Smooth muscle cell (in vitro differentiated cells): ENCODE data around the gene ANKS1B. TPM values are rescaled to one million over a fixed set of nuclear protein-coding genes. Genes with fewer than 3 reads are reported as not detected.

Experiments used
- DNase-seq: peaks from one replicate; lab custom pipeline; 2025; ENCODE audit not compliant: unreplicated experiment; lab: John Stamatoyannopoulos, UW
- H2AFZ ChIP-seq: fragments of 200-600 bp; sonication (generic); 2 replicates; pipeline ENCODE4 v1.6.0; 2016; ENCODE audit warnings: antibody characterized with exemption, low read depth, mild to moderate bottlenecking
- H3F3A ChIP-seq: fragments of 200-600 bp; sonication (generic); 2 replicates; pipeline ENCODE4 v1.6.0; 2017; ENCODE audit warnings: antibody characterized with exemption, low read depth
- H3K27ac ChIP-seq: fragments of 200-600 bp; sonication (generic); 2 replicates; pipeline ENCODE4 v1.5.1; 2016; ENCODE audit warnings: low read depth, mild to moderate bottlenecking
- H3K27me3 ChIP-seq: fragments of 200-600 bp; sonication (generic); 2 replicates; pipeline ENCODE4 v1.6.1; 2016; ENCODE audit warnings: low read depth, mild to moderate bottlenecking
- H3K36me3 ChIP-seq: fragments of 200-600 bp; sonication (generic); 2 replicates; pipeline ENCODE4 v1.5.1; 2016; ENCODE audit warnings: low read depth
- H3K4me1 ChIP-seq: fragments of 200-600 bp; sonication (generic); 2 replicates; pipeline ENCODE4 v1.5.1; 2016; ENCODE audit warnings: low read depth
- H3K4me2 ChIP-seq: fragments of 200-600 bp; sonication (generic); 2 replicates; pipeline ENCODE4 v1.6.0; 2016; ENCODE audit warnings: mild to moderate bottlenecking
- H3K4me3 ChIP-seq: fragments of 200-600 bp; sonication (generic); 2 replicates; pipeline ENCODE4 v1.5.1; 2016; ENCODE audit warnings: mild to moderate bottlenecking
- H3K79me2 ChIP-seq: fragments of 200-600 bp; sonication (generic); 2 replicates; pipeline ENCODE4 v1.6.0; 2016; ENCODE audit warnings: low read depth, mild to moderate bottlenecking
- H3K9ac ChIP-seq: fragments of 200-600 bp; sonication (generic); 2 replicates; pipeline ENCODE4 v1.6.0; 2016; ENCODE audit warnings: low read depth
- H3K9me3 ChIP-seq: fragments of 200-600 bp; sonication (generic); replicated peaks from 2 replicates; pipeline ENCODE4 v1.5.1; 2016; ENCODE audit warnings: low read depth
- H4K20me1 ChIP-seq: fragments of 200-600 bp; sonication (generic); 2 replicates; pipeline ENCODE4 v1.6.0; 2016; ENCODE audit warnings: low read depth
- WGBS: methylation state at CpG from one replicate; pipeline ENCODE4 v1.1.7; 2016; ENCODE audit warnings: low lambda C conversion rate; 5-methylcytosine and 5-hydroxymethylcytosine counted together
- polyA plus RNA-seq: library from polyadenylated mRNA; unstranded; fragments of >200 nt; fragmentation: Nextera tagmentation; extraction: Ambion mirVana; gene quantifications from 2 replicates; pipeline ENCODE4 v1.2.1, GENCODE V29; 2016
- total RNA-seq: library from RNA; depleted of rRNA; stranded (reverse); fragments of >200 nt; gene quantifications from 2 replicates; pipeline ENCODE4 v1.2.3, GENCODE V29; 2014
- TF ChIP-seq, protein P1 (sequence below): fragments of 200-600 bp; sonication (generic); IDR thresholded peaks from 2 replicates; pipeline ENCODE4 v1.5.1; 2017; ENCODE audit warnings: borderline replicate concordance, mild to moderate bottlenecking, antibody characterized with exemption; ENCODE audit not compliant: insufficient read depth, poor library complexity, severe bottlenecking

The ANKS1B gene
- total and polyA plus RNA-seq, 2 experiments from 2014 or later: 0.47 to 7.3 TPM

DNA sequence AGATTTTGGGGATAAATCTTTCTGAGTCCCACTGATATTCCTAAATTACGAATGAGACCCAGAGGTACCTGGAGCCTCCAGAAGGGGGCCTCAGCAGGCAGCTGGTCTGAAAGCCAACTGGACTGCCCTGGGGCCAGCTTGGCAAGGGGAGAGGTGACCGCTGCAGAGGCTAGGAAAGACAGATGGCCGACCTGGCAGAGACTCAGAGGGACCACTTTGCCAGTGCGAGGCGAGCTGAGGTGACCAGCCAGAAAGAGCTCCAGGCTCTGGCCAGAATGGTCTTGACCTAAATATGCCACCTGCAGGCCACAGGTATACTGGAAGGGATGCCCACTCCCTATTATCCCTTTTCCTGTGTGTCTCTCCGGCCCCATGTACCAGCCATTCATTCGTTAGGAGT lies 594.0 kb downstream of the ANKS1B start:
- no peaks in the 10 kb centered on the region for H3K79me2 ChIP-seq
- H2AFZ ChIP-seq: no peak overlapping the region
- no peaks in the 10 kb centered on the region for H3K9me3 ChIP-seq
- no peak overlapping the region for H3K4me2 ChIP-seq
- H4K20me1 ChIP-seq: no peaks in the 10 kb centered on the region
- H3F3A ChIP-seq: no peaks in the 10 kb centered on the region
- 74% methylated on average over 7 of the region's 7 CpGs for whole genome bisulfite sequencing
- H3K27me3 ChIP-seq: no peaks in the 10 kb centered on the region
- no peak overlapping the region for H3K27ac ChIP-seq
- TF ChIP-seq, protein P1, sequence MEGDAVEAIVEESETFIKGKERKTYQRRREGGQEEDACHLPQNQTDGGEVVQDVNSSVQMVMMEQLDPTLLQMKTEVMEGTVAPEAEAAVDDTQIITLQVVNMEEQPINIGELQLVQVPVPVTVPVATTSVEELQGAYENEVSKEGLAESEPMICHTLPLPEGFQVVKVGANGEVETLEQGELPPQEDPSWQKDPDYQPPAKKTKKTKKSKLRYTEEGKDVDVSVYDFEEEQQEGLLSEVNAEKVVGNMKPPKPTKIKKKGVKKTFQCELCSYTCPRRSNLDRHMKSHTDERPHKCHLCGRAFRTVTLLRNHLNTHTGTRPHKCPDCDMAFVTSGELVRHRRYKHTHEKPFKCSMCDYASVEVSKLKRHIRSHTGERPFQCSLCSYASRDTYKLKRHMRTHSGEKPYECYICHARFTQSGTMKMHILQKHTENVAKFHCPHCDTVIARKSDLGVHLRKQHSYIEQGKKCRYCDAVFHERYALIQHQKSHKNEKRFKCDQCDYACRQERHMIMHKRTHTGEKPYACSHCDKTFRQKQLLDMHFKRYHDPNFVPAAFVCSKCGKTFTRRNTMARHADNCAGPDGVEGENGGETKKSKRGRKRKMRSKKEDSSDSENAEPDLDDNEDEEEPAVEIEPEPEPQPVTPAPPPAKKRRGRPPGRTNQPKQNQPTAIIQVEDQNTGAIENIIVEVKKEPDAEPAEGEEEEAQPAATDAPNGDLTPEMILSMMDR: peak; percentile 51
- no peak for DNase-seq
- H3K4me3 ChIP-seq: no peak overlapping the region
- no peaks in the 10 kb centered on the region for H3K36me3 ChIP-seq
- H3K9ac ChIP-seq: no peak overlapping the region
- no peaks in the 10 kb centered on the region for H3K4me1 ChIP-seq

DNA sequence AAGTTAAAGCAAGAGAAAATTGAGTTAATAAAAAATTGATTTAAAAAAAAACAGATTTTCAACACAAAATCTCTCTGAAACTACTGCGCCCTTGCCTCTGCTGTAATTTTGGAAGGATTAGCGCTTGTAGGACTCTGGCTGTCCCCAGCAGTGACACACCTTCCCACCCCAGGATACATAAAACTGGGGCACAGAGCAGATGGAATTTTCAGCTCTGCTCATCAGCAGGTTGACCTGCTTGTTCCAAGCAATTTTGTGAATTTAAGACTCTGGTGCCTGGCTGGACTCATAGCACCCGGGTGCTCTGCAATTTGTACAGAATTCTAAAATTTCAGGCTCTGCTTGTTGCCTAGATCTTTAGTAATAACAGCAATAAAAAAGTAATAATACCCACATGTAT lies 595.0 kb downstream of the ANKS1B start:
- H3F3A ChIP-seq: no peaks in the 10 kb centered on the region
- no peaks in the 10 kb centered on the region for H3K4me1 ChIP-seq
- DNase-seq: no peak
- H3K9me3 ChIP-seq: no peaks in the 10 kb centered on the region
- H3K36me3 ChIP-seq: no peaks in the 10 kb centered on the region
- no peaks in the 10 kb centered on the region for H4K20me1 ChIP-seq
- H3K4me2 ChIP-seq: no peak overlapping the region
- H3K4me3 ChIP-seq: no peak overlapping the region
- H3K27me3 ChIP-seq: no peaks in the 10 kb centered on the region
- H3K27ac ChIP-seq: no peak overlapping the region
- H3K79me2 ChIP-seq: no peaks in the 10 kb centered on the region
- no peak overlapping the region for H3K9ac ChIP-seq
- H2AFZ ChIP-seq: no peak overlapping the region
- TF ChIP-seq, protein P1: no peak
- 95% methylated on average over 3 of the region's 3 CpGs for WGBS

GRCh38 chr12:99388671-99389195 lies 596.0 kb downstream of the ANKS1B start:
- Histone ChIP-seq H3K4me3 (no peak overlapping the region), H3K9me3 (no peaks in the 10 kb centered on the region), H3K36me3 (no peaks in the 10 kb centered on the region), H3K27ac (no peak overlapping the region), H2AFZ (peak overlapping the region; percentile 30), H3F3A (no peaks in the 10 kb centered on the region), H3K9ac (no peak overlapping the region), H4K20me1 (no peaks in the 10 kb centered on the region), H3K4me2 (no peak overlapping the region), H3K4me1 (no peaks in the 10 kb centered on the region), H3K27me3 (no peaks in the 10 kb centered on the region), H3K79me2 (no peaks in the 10 kb centered on the region)
- no peak for DNase-seq
- WGBS: 60% methylated on average over 1 of the region's 1 CpG
- TF ChIP-seq, protein P1: no peak

DNA sequence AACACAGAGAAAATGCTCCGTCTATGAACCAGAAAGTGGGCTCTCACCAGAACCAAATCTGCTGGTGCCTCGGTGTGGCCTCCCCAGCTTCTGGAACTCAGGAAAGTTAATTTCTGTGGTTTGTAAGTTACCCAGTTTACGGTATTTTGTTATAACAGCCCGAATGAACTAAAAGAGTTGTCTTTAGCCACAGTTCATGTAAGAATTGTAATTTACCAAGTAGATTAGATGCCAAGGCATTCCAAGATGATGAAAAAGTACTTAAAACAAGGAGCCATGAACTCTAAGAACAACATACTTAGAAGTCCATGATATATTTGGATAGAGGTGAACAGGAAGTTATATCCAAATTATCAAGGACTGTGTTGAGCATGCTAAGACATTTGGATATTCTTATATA lies 597.1 kb downstream of the ANKS1B start:
- no peak for DNase-seq
- no peak overlapping the region for H3K4me3 ChIP-seq
- no peaks in the 10 kb centered on the region for H3K36me3 ChIP-seq
- H4K20me1 ChIP-seq: no peaks in the 10 kb centered on the region
- 90% methylated on average over 4 of the region's 4 CpGs for WGBS
- H3K4me1 ChIP-seq: no peaks in the 10 kb centered on the region
- H2AFZ ChIP-seq: peak overlapping the region; percentile 54
- no peaks in the 10 kb centered on the region for H3K9me3 ChIP-seq
- TF ChIP-seq, protein P1: no peak
- H3K79me2 ChIP-seq: no peaks in the 10 kb centered on the region
- H3K27me3 ChIP-seq: no peaks in the 10 kb centered on the region
- H3K27ac ChIP-seq: no peak overlapping the region
- no peak overlapping the region for H3K9ac ChIP-seq
- H3F3A ChIP-seq: no peaks in the 10 kb centered on the region
- H3K4me2 ChIP-seq: no peak overlapping the region
